ENCODE data around the gene CERS6.
"Not testable (repeated sequence)": the region's sequence is repeated elsewhere in the genome, so short reads cannot be mapped to it uniquely, and the experiment has no call there.

CERS6 gene

DNA sequence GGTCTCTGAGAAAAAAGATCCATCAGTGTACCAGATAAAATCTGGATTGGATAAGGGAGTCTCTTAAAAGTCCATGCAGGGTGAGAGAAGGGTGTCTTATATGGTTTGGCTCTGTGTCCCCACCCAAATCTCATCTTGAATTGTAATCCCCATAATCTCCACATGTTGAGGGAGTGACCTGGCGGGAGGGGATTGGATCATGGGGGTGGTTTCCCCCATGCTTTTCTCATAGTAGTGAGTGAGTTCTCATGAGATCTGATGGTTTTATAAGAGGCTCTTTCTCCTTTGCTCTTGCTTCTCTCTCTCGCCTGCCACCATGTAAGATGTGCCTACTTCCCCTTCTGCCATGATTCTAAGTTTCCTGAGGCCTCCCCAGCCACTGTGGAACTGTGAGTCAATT, 46.8 kb downstream of the CERS6 start:
- DNase-seq = not testable (repeated sequence)

DNA sequence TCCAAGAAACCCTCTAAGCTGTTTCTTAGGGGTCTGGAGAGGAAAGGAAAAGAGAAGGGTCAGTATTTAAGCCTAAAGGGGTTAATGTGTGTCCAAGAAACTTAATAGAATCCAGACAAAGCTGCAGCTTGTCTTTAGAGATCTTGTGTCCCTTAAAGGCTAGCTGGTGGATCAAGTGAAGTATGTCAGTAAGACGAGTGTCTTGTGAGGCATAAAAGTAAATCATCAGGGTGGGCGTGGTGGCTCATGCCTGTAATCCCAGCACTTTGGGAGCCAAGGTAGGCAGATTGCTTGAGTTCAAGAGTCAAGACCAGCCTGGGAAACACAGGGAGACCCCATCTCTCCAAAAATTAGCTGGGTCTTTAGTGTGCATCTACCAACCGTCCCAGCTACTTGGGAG, 47.8 kb downstream of the CERS6 start:
- no peak for DNase-seq

GRCh38 chr2:168504323-168504722, 48.3 kb downstream of the CERS6 start:
- no peak for DNase-seq

GRCh38 chr2:168510125-168510756, 54.2 kb downstream of the CERS6 start:
- no peak for DNase-seq

- no peak for DNase-seq
Measured at GRCh38 chr2:168514692-168515091, 58.6 kb downstream of the CERS6 start.

DNA sequence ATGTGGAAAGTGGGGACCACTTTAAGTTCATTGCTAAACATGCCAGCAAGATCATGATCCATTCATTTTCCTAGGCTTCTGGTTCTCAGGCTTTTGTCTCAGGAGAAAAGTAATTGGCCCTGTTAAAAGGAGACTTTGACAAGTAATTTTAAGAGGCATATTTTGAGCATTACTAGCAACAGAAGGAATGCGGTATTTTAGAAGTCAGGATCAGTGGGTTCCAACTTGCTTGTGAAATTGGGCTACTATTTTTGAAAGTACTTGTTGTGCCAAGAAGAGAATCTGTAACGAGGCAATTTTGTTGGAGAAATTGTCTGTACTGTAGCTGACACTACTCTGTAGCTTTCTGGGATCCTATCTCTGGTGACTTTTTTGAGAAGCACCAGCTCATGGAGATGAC, 59.4 kb downstream of the CERS6 start:
- no peak for DNase-seq

DNA sequence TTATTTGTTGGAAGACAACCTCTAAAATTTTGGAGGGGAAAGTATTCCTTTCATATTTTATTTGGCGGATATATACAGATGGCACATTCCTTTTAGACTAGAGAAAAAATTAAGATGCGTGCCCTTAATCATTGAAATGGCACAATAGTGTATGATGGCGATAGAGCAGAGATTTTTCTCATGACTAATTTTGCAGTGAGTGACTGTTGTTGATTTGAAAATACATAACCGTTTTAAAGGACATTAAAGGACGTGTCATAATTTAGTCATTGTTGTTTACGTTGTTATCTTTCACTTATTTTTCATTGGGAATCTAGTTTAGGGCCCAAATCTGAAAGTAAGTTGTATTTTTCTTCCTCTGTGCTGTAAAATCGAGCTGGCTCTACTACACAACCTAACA, 61.7 kb downstream of the CERS6 start:
- no peak for DNase-seq

GRCh38 chr2:168518555-168519066, 62.5 kb downstream of the CERS6 start:
- DNase-seq = no peak

DNA sequence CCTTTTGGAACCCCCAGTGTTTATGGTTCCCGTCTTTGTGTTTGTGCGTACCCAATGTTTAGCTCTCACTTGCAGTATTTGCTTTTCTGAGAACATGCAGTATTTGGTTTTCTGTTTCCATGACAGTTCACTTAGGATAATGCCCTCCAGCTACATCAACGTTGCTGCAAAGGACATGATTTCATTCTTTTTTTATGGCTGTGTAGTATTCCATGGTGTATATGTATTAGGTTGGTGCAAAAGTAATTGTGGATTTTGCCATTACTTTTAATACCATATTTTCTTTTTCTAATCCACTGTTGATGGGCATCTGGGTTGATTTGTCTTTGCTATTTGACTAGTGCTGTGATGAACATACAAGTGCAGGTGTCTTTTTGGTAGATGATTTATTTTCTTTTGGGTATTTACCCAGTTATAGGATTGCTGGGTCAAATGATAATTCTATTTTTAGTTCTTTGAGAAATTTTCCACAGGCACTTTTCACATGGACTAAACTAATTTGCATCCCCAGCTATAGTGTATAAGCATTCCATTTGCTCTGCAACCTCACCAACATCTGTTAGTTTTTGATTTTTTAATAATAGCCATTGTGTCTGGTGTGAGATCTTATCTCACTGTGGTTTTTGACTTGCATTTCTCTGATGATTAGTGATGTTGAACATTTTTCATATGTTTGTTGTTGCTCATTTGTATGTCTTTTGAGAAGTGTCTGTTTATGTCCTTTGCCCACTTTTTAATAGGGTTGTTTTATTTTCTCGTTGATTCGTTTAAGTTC, 63.6 kb downstream of the CERS6 start:
- DNase-seq = no peak

GRCh38 chr2:168521053-168521741, 65.1 kb downstream of the CERS6 start:
- DNase-seq = peak; percentile 31

GRCh38 chr2:168522446-168522845, 66.4 kb downstream of the CERS6 start:
- no peak for DNase-seq

GRCh38 chr2:168524005-168524404, 67.9 kb downstream of the CERS6 start:
- DNase-seq = no peak

DNA sequence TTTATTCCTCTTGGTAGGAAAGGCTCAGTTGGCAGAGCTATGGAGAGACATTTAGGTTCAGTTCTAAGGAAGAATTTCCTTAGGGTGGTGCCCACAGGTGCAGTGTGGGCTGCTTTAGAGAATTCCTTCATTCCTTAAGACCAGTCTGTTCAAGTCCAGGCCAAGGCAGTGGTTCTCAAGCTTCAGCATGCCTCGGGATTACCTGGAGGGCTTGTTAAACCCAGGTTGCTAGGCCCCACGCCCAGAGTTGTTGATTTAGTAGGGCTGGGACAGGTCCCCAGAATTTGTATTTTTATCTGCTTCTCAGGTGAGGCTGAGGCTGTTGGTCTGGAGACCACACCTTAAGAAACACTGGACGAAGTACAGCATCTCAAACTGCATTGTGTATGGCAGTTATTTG, 68.9 kb downstream of the CERS6 start:
- no peak for DNase-seq

GRCh38 chr2:168525716-168526446, 69.8 kb downstream of the CERS6 start:
- no peak for DNase-seq

GRCh38 chr2:168526641-168527040, 70.6 kb downstream of the CERS6 start:
- DNase-seq = no peak

DNA sequence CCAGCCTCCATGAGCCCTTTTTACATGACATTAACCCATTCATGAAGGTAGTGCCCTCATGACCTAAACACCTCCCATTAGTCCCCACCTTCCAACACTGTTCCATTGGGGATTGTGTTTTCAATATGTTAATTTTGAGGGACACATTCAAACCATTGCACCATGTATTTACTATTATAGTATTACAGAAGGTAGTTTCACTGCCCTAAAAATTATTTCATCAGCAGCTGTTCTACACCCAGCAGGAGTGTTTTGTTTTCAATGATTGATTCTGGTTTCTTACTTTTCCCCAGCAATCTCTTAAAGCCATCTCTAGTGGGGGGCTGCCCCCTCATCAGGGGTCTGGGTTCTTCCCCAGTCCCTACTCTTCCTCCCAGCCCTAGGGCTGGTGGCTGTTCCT, 71.9 kb downstream of the CERS6 start:
- no peak for DNase-seq

GRCh38 chr2:168528469-168528868, 72.4 kb downstream of the CERS6 start:
- DNase-seq = no peak

DNA sequence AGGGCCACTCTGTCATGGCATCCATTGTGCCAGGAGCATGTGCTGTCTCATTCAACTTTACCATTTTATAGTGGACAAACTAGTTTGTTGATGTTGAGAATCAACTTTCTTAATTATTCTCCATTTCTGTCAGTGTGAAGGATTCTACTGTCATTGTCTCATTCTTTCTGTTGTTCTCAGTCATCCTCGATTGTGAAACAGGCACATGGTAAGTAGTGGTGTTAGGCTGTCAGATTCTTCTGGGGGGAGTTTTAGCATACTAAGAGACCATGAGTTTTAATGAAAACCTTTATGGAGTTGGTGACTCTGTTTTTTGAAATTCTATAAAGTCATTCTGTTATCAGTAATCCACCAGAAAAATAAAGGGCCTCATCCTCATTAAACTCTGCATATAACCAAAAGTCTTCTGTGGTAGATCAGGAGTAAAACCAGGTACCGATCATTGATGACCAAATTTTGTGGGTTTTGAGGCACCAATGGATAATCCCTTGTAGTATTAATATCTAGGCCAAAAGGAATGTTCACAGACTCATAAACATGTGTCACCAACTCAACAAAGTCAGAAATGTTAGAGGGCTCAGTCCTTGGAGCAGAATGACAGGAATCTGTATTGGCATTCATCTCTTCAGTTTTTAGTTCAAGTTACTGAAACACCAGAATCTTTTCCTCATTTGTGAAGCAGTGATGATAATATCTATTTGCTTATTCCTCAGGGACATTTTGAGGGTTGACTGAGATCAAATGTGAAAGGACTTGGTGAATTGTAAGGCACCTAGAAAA, 73.2 kb downstream of the CERS6 start:
- DNase-seq = no peak

- no peak for DNase-seq
Measured at GRCh38 chr2:168529900-168530561, 74.0 kb downstream of the CERS6 start.

GRCh38 chr2:168530982-168531622, 75.0 kb downstream of the CERS6 start:
- no peak for DNase-seq

DNA sequence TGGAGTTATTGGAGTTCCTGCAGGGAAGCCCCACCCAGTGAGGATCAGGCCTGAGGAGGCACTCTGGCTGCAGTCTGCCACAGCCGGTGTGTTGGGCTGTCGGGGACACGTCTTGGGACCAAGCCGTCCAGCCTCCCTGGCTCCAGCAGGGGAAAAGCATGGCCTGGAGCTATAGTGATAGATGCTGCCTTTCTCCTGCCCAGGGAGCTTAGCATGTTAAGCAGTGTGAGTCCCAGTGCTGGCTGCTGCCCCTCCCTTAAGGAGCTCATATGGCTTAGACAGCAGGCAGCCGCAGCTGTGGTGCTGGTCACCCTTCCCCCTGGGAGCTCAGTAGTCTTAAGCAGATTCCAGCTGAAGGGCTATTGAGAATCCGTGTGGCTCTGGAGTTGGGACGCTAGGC, 78.9 kb downstream of the CERS6 start:
- no peak for DNase-seq
